Measurements from ENCODE around the gene KCNMA1. TPM values are rescaled to one million over a fixed set of nuclear protein-coding genes. Genes with fewer than 3 reads are reported as not detected.
A peak's percentile ranks its signal among the peaks of the same experiment; 100 is the strongest.

The KCNMA1 gene
- total RNA-seq, 1 donor from 2014 or later = 2.0 TPM

- ATAC-seq (ENCODE audit: poor library complexity) (no peak), DNase-seq (no peak)
- intact Hi-C loops (cut with DNase I) = no loop called here
Measured at GRCh38 chr10:76928565-76928964, 709.0 kb downstream of the KCNMA1 start.

DNA sequence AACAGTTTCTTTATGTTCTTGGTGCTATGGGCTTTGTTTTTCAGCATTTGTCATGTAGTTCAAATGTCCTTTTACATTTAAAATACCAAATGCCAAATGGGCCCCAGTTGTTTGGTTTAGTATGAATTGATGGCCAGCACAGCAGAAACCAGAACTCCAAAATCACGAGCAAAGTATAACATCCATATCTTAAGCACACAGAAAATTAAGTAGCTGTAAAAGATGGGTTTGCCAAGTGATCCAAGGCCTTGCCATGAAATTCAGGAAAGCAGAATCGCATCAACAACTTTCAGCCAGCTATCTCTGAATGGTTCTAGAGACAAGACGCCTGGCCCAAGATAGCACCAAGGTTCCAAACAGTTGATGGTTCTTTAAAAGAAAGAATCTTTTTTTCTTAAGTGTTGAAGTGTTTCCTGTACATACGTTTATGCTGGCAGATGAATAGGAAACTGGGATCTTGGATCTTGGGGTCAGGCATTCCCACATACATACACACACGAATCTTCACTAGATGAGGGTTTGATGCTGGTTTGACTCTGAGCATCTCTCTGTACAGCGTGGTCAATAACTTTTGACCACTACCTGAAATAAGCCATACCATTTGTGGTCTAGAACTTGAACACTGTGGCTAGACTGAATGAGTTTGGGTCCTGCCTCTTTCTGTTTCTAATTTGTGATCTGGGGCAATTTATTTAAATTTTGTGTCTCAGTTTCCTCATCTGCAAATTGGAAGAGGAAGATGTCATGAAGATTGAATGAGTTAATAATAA lies 711.8 kb downstream of the KCNMA1 start:
- DNase-seq (no peak), ATAC-seq (ENCODE audit: poor library complexity) (no peak)
- intact Hi-C loops (cut with DNase I) = no loop called here

- intact Hi-C loops (cut with DNase I) = no loop called here
- DNase-seq (no peak), ATAC-seq (ENCODE audit: poor library complexity) (no peak)
Measured at GRCh38 chr10:76922666-76923065, 714.9 kb downstream of the KCNMA1 start.

DNA sequence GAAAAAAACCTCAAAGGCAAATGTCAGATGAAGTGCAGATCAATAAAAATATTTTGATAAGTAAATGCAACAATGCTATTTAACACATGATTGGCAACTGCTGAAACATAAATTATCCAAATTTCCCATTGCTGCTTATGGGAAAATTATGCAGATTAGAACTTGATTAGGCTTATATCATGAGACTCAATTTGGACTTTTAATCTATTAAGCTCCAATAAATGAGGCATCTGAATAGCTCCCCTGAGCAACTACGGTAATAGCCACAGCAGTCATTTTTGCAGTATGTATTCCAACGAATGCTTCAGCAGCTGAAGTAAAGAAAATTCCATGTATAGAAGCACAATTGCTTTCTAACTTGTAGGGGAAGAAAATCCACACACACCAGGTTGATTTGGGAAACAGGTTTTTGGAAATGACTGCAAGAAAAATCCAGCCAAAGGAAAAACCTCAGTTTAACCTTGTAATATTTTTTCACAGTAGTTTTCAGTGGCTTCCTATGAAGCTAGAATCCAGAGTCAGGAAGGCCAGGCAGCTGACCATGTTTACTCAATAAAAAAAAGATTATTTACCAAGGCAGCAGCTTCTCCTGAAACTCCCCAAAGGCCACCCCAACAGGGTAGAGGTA lies 716.1 kb downstream of the KCNMA1 start:
- DNase-seq = no peak
- no peak for ATAC-seq (ENCODE audit: poor library complexity)
- intact Hi-C loops (cut with DNase I) = no loop called here

- intact Hi-C loops (cut with DNase I) = no loop called here
- no peak for ATAC-seq (ENCODE audit: poor library complexity)
- DNase-seq = no peak
Measured at GRCh38 chr10:76920581-76920980, 717.0 kb downstream of the KCNMA1 start.

- DNase-seq = no peak
- no peak for ATAC-seq (ENCODE audit: poor library complexity)
- intact Hi-C loops (cut with DNase I) = no loop called here
Measured at GRCh38 chr10:76918106-76918505, 719.5 kb downstream of the KCNMA1 start.

- DNase-seq (no peak), ATAC-seq (ENCODE audit: poor library complexity) (no peak)
- intact Hi-C loops (cut with DNase I) = no loop called here
Measured at GRCh38 chr10:76917071-76917470, 720.5 kb downstream of the KCNMA1 start.

- intact Hi-C loops (cut with DNase I) = no loop called here
- no peak for ATAC-seq (ENCODE audit: poor library complexity)
- no peak for DNase-seq
Measured at GRCh38 chr10:76916536-76916935, 721.1 kb downstream of the KCNMA1 start.

- DNase-seq = no peak
- intact Hi-C loops (cut with DNase I) = no loop called here
Measured at GRCh38 chr10:76915316-76915715, 722.3 kb downstream of the KCNMA1 start.

GRCh38 chr10:76911184-76911583 lies 726.4 kb downstream of the KCNMA1 start:
- intact Hi-C loops (cut with DNase I) = no loop called here
- ATAC-seq (ENCODE audit: poor library complexity) = no peak

More at GRCh38 chr10:76915316-76915715, 722.3 kb downstream of the KCNMA1 start:
- no peak for ATAC-seq (ENCODE audit: poor library complexity)

DNA sequence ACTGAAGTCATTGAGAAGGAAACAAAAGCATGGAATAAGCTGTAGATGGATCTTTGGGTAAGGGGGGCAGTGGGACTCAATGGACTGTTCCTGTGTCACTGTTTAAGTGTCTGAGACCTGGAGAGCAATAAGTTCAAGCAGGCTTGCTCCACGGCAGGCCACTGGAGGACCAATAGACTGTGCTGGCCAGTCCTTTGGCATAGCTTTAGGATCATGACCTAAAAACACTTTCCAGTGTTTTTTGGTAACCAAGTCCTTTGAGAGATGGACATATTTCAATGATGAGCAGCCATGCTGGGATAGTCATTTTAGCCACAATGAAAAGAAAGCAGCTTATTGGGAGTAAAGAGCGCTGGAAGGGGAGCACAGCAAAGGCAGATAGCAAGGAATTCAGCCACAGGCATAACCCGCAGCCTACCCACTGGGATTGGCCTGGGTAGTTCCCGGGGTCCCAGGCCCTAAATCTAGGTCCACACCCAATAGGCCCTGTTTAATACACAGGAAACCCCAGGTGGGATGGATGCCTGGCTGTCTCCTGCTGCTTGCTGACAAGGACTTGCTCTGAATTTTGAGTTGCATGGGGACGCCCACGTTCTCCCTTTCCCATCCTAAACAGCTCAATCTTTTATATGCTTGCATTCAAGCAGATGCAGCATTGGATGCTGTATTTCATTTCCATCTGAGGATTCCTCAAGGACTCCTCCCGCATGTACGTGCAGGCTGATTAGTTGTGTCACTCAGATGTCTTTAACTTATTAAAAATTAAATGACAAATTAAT lies 727.2 kb downstream of the KCNMA1 start:
- no peak for ATAC-seq (ENCODE audit: poor library complexity)
- intact Hi-C loops (cut with DNase I) = no loop called here
- no peak for DNase-seq

More at GRCh38 chr10:76911184-76911583, 726.4 kb downstream of the KCNMA1 start:
- DNase-seq = no peak

- intact Hi-C loops (cut with DNase I) = no loop called here
- DNase-seq (no peak), ATAC-seq (ENCODE audit: poor library complexity) (no peak)
Measured at GRCh38 chr10:76906256-76906655, 731.4 kb downstream of the KCNMA1 start.

DNA sequence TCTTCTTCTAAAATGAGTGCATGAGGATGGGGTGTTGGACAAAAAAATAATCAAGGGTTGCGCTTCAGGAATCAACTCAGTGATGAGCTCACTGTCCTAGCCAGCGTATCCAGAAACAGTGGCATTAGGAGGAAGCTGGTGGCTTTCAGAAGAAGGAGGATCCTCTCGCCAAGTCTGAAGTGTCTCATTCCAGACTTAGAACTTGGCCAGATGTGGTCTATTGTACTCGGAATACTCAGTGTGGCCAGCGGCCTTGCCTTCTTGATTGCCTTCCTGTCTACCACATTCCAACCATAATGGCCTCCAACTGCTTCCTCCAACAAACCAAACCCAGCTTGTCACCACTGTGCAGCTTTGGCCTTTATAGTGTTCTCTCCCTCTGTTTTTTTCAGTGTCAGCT lies 732.4 kb downstream of the KCNMA1 start:
- intact Hi-C loops (cut with DNase I) = no loop called here

DNA sequence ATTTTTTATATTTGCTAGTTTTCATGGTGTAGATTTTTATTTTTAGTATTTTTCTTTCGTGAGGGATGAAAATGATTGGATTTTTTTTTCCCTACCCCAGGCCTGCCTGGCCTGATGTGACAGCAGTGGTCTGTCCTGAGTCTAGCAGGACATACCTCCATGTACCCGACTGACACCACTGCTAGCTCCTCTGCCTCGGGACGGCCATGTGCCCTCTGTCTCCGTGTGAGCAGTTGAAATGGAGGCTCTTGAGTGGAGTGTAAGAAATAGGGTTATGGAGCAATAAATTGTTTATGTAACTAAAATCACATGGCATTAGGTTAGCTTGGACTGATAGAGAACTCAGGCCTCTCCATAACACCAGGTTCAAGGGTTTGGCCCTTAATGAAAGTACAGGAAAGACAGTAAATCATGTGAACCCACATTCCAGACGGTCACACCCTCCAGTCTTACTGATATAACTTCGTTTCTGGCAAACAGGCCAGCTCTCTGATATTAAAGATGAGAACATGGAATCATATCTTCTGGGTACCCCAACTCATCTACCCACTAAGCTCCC lies 734.1 kb downstream of the KCNMA1 start:
- ATAC-seq (ENCODE audit: poor library complexity) = no peak
- intact Hi-C loops (cut with DNase I) = no loop called here

More for the DNA sequence above, 732.4 kb downstream of the KCNMA1 start:
- DNase-seq (no peak), ATAC-seq (ENCODE audit: poor library complexity) (peak; percentile 60)

GRCh38 chr10:76902949-76903348 lies 734.7 kb downstream of the KCNMA1 start:
- DNase-seq = peak; percentile 83
- intact Hi-C loops (cut with DNase I) = no loop called here
- peak; percentile 86 for ATAC-seq (ENCODE audit: poor library complexity)

More for the DNA sequence above, 734.1 kb downstream of the KCNMA1 start:
- no peak for DNase-seq

GRCh38 chr10:76901701-76902100 lies 735.9 kb downstream of the KCNMA1 start:
- DNase-seq = no peak
- intact Hi-C loops (cut with DNase I) = no loop called here
- no peak for ATAC-seq (ENCODE audit: poor library complexity)

DNA sequence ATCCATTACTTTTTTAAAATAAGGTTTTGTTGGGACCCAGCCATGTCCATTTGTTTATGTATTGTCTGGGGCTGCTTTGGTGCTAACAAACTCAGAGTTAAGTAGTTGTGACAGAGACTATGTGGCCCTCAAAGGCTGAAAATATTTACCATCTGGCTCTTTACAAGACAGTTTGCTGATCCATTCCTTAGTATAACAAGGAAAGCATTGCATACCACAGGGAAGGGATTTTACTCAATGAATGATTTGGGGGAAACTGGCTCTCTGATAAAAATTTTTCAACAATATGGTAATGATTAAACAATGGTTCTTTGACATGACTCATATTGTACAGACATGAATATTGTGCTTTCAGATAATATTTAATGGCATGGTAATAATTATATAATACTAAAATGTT lies 738.1 kb downstream of the KCNMA1 start:
- intact Hi-C loops (cut with DNase I) = no loop called here
- no peak for DNase-seq
- no peak for ATAC-seq (ENCODE audit: poor library complexity)

GRCh38 chr10:76892766-76893479 lies 744.7 kb downstream of the KCNMA1 start:
- DNase-seq (no peak), ATAC-seq (ENCODE audit: poor library complexity) (no peak)
- intact Hi-C loops (cut with DNase I) = no loop called here
